GM04503 (cell line): ENCODE data around the gene FGFR1OP2.

ENCODE experiments used
- DNase-seq: peaks from one replicate; pipeline ENCODE4 v3.0.0-alpha.2; 2012; ENCODE audit warnings: low read depth

The FGFR1OP2 gene

GRCh38 chr12:27003421-27004381, 65.4 kb downstream of the FGFR1OP2 start:
- DNase-seq, result no peak

GRCh38 chr12:27005495-27005894, 67.2 kb downstream of the FGFR1OP2 start:
- DNase-seq, result no peak

GRCh38 chr12:27006797-27007467, 68.7 kb downstream of the FGFR1OP2 start:
- DNase-seq, result no peak

GRCh38 chr12:27008081-27008480, 69.8 kb downstream of the FGFR1OP2 start:
- DNase-seq, result no peak

GRCh38 chr12:27009881-27010301, 71.6 kb downstream of the FGFR1OP2 start:
- no peak for DNase-seq

GRCh38 chr12:27012239-27012981, 74.1 kb downstream of the FGFR1OP2 start:
- DNase-seq, result no peak

- DNase-seq, result no peak
Measured at GRCh38 chr12:27012982-27013255, 74.6 kb downstream of the FGFR1OP2 start.

- no peak for DNase-seq
Measured at GRCh38 chr12:27013611-27014084, 75.4 kb downstream of the FGFR1OP2 start.

GRCh38 chr12:27014085-27014858, 76.0 kb downstream of the FGFR1OP2 start, which contains the start of gene TM7SF3:
TSS of gene TM7SF3 (minus strand) at chr12:27014384. CDS start at chr12:27014168, 216 bp downstream.
- no peak for DNase-seq

GRCh38 chr12:27014859-27015729, 76.8 kb downstream of the FGFR1OP2 start:
- no peak for DNase-seq

GRCh38 chr12:27015730-27016076, 77.4 kb downstream of the FGFR1OP2 start:
- DNase-seq, result no peak
